Smooth muscle cell (in vitro differentiated cells): Measurements from ENCODE around the gene PLSCR1. TPM values are rescaled to one million over a fixed set of nuclear protein-coding genes. Genes with fewer than 3 reads are reported as not detected.
"Not testable (repeated sequence)": the region's sequence is repeated elsewhere in the genome, so short reads cannot be mapped to it uniquely, and the experiment has no call there.

ENCODE experiments used
- DNase-seq: peaks from one replicate; lab custom pipeline; 2025; ENCODE audit not compliant: unreplicated experiment; lab: John Stamatoyannopoulos, UW
- H2AFZ ChIP-seq: fragments of 200-600 bp; sonication (generic); 2 replicates; pipeline ENCODE4 v1.6.0; 2016; ENCODE audit warnings: antibody characterized with exemption, low read depth, mild to moderate bottlenecking
- H3F3A ChIP-seq: fragments of 200-600 bp; sonication (generic); 2 replicates; pipeline ENCODE4 v1.6.0; 2017; ENCODE audit warnings: antibody characterized with exemption, low read depth
- H3K27ac ChIP-seq: fragments of 200-600 bp; sonication (generic); 2 replicates; pipeline ENCODE4 v1.5.1; 2016; ENCODE audit warnings: low read depth, mild to moderate bottlenecking
- H3K27me3 ChIP-seq: fragments of 200-600 bp; sonication (generic); 2 replicates; pipeline ENCODE4 v1.6.1; 2016; ENCODE audit warnings: low read depth, mild to moderate bottlenecking
- H3K36me3 ChIP-seq: fragments of 200-600 bp; sonication (generic); 2 replicates; pipeline ENCODE4 v1.5.1; 2016; ENCODE audit warnings: low read depth
- H3K4me1 ChIP-seq: fragments of 200-600 bp; sonication (generic); 2 replicates; pipeline ENCODE4 v1.5.1; 2016; ENCODE audit warnings: low read depth
- H3K4me2 ChIP-seq: fragments of 200-600 bp; sonication (generic); 2 replicates; pipeline ENCODE4 v1.6.0; 2016; ENCODE audit warnings: mild to moderate bottlenecking
- H3K4me3 ChIP-seq: fragments of 200-600 bp; sonication (generic); 2 replicates; pipeline ENCODE4 v1.5.1; 2016; ENCODE audit warnings: mild to moderate bottlenecking
- H3K79me2 ChIP-seq: fragments of 200-600 bp; sonication (generic); 2 replicates; pipeline ENCODE4 v1.6.0; 2016; ENCODE audit warnings: low read depth, mild to moderate bottlenecking
- H3K9ac ChIP-seq: fragments of 200-600 bp; sonication (generic); 2 replicates; pipeline ENCODE4 v1.6.0; 2016; ENCODE audit warnings: low read depth
- H3K9me3 ChIP-seq: fragments of 200-600 bp; sonication (generic); replicated peaks from 2 replicates; pipeline ENCODE4 v1.5.1; 2016; ENCODE audit warnings: low read depth
- H4K20me1 ChIP-seq: fragments of 200-600 bp; sonication (generic); 2 replicates; pipeline ENCODE4 v1.6.0; 2016; ENCODE audit warnings: low read depth
- CTCF ChIP-seq: fragments of 200-600 bp; sonication (generic); IDR thresholded peaks from 2 replicates; pipeline ENCODE4 v1.5.1; 2017; ENCODE audit warnings: borderline replicate concordance, mild to moderate bottlenecking, antibody characterized with exemption; ENCODE audit not compliant: insufficient read depth, poor library complexity, severe bottlenecking
- WGBS: methylation state at CpG from one replicate; pipeline ENCODE4 v1.1.7; 2016; ENCODE audit warnings: low lambda C conversion rate; 5-methylcytosine and 5-hydroxymethylcytosine counted together
- polyA plus RNA-seq: library from polyadenylated mRNA; unstranded; fragments of >200 nt; fragmentation: Nextera tagmentation; extraction: Ambion mirVana; gene quantifications from 2 replicates; pipeline ENCODE4 v1.2.1, GENCODE V29; 2016
- total RNA-seq: library from RNA; depleted of rRNA; stranded (reverse); fragments of >200 nt; gene quantifications from 2 replicates; pipeline ENCODE4 v1.2.3, GENCODE V29; 2014

The PLSCR1 gene
- total and polyA plus RNA-seq, 2 experiments from 2014 or later, result 21.6 to 36.7 TPM

- no peaks in the 10 kb centered on the region for H3F3A ChIP-seq
- H3K4me1 ChIP-seq, result no peaks in the 10 kb centered on the region
- no peaks in the 10 kb centered on the region for H3K9me3 ChIP-seq
- H3K79me2 ChIP-seq, result no peaks in the 10 kb centered on the region
- no peak overlapping the region for H3K4me2 ChIP-seq
- H2AFZ ChIP-seq, result no peak overlapping the region
- no peaks in the 10 kb centered on the region for H3K27me3 ChIP-seq
- H3K36me3 ChIP-seq, result peaks cover 5% of the 10 kb centered on the region
- TF ChIP-seq CTCF, result no peak
- H3K9ac ChIP-seq, result no peak overlapping the region
- no peak for DNase-seq
- no peak overlapping the region for H3K27ac ChIP-seq
- H3K4me3 ChIP-seq, result no peak overlapping the region
- no peaks in the 10 kb centered on the region for H4K20me1 ChIP-seq
- WGBS, result 81% methylated on average over 4 of the region's 4 CpGs
Measured at GRCh38 chr3:146523531-146523930, 20.9 kb downstream of the PLSCR1 start.

- not testable (repeated sequence) for H3K36me3 ChIP-seq, H3K79me2 ChIP-seq
Measured at GRCh38 chr3:146522174-146523158, 21.9 kb downstream of the PLSCR1 start.

GRCh38 chr3:146521394-146521793 lies 23.0 kb downstream of the PLSCR1 start:
- H2AFZ ChIP-seq, result no peak overlapping the region

More at GRCh38 chr3:146522174-146523158, 21.9 kb downstream of the PLSCR1 start:
- H2AFZ ChIP-seq, H3K4me3 ChIP-seq, DNase-seq, H3K27ac ChIP-seq, H3K4me1 ChIP-seq, H3F3A ChIP-seq, H3K9me3 ChIP-seq, H3K9ac ChIP-seq, H3K27me3 ChIP-seq, H3K4me2 ChIP-seq, H4K20me1 ChIP-seq: not testable (repeated sequence)
- 56% methylated on average over 17 of the region's 17 CpGs for WGBS

GRCh38 chr3:146519810-146520209 lies 24.6 kb downstream of the PLSCR1 start:
- no peak for TF ChIP-seq CTCF
- Histone ChIP-seq H2AFZ (no peak overlapping the region), H3K27me3 (no peaks in the 10 kb centered on the region), H3K36me3 (no peaks in the 10 kb centered on the region), H3K27ac (no peak overlapping the region), H3F3A (no peaks in the 10 kb centered on the region), H3K4me3 (no peak overlapping the region), H3K9ac (no peak overlapping the region), H3K4me2 (no peak overlapping the region), H3K4me1 (no peaks in the 10 kb centered on the region), H3K79me2 (no peaks in the 10 kb centered on the region), H4K20me1 (no peaks in the 10 kb centered on the region), H3K9me3 (no peaks in the 10 kb centered on the region)
- no peak for DNase-seq

More at GRCh38 chr3:146521394-146521793, 23.0 kb downstream of the PLSCR1 start:
- H3K79me2 ChIP-seq, result no peaks in the 10 kb centered on the region
- H3K9ac ChIP-seq, result no peak overlapping the region
- no peaks in the 10 kb centered on the region for H4K20me1 ChIP-seq
- no peak overlapping the region for H3K4me3 ChIP-seq
- DNase-seq, result no peak
- no peaks in the 10 kb centered on the region for H3K9me3 ChIP-seq
- no peaks in the 10 kb centered on the region for H3K4me1 ChIP-seq
- 91% methylated on average over 1 of the region's 1 CpG for WGBS
- no peak overlapping the region for H3K4me2 ChIP-seq
- H3K36me3 ChIP-seq, result no peaks in the 10 kb centered on the region
- no peak overlapping the region for H3K27ac ChIP-seq
- H3F3A ChIP-seq, result no peaks in the 10 kb centered on the region
- TF ChIP-seq CTCF, result no peak
- no peaks in the 10 kb centered on the region for H3K27me3 ChIP-seq
